NCI-H82 (cell line): Measurements from ENCODE around the gene TTBK1.
A peak's percentile ranks its signal among the peaks of the same experiment; 100 is the strongest.

Experiments
- DNase-seq: peaks from one replicate; lab custom pipeline; 2025; lab: John Stamatoyannopoulos, UW

TTBK1 gene

GRCh38 chr6:43304882-43305281, 61.6 kb downstream of the TTBK1 start:
- no peak for DNase-seq

DNA sequence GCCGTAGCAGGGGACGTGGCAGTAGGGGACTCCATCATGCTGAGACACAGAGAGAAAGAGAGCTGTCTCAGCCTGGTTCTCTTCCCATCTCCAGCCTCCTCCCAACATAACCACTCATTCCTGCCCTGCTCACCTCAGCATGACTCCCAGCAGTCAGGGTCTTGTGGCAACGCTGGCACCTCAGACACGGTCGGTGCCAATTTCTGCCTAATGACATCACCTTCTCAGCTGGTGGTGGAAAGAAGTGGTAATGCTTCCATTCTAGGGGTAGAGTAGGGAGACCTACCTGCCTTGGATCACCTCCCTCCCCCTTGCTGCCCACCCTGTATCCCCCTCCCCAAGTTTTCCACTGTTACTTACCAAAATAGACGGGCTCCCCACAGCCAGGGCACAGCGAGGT, 62.8 kb downstream of the TTBK1 start:
- no peak for DNase-seq

DNA sequence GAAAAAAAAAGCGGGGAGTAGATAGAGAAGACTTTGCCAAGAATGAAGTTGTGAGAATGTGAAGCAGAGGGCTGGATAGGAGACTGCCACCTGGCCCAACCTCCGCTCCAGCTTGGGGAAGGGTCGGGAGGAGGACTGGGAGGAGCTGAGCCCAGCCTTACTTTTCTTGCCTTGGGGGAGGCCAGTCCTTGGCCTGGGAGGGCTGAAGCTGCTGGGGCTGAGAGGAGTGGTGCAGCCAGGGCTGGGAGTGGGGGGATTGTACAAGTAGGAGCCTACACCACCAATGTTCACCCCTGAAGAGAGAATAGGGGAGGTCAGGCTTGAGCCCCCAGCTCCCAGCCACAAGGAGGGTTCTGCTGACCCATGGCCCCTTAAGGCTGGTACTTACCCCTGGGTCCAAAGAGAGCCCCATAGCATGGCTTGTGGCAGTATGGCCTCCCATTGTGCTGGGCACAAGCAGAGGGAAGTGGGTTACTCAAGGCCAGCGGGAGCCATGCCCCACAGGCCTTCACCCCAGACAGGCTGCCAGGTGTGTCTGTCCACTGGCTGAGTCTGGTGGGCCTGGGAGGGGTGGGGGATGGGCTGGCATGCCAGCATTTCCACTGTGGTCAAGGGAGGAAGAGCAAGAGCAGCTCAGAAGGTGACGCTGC, 64.3 kb downstream of the TTBK1 start:
- no peak for DNase-seq

DNA sequence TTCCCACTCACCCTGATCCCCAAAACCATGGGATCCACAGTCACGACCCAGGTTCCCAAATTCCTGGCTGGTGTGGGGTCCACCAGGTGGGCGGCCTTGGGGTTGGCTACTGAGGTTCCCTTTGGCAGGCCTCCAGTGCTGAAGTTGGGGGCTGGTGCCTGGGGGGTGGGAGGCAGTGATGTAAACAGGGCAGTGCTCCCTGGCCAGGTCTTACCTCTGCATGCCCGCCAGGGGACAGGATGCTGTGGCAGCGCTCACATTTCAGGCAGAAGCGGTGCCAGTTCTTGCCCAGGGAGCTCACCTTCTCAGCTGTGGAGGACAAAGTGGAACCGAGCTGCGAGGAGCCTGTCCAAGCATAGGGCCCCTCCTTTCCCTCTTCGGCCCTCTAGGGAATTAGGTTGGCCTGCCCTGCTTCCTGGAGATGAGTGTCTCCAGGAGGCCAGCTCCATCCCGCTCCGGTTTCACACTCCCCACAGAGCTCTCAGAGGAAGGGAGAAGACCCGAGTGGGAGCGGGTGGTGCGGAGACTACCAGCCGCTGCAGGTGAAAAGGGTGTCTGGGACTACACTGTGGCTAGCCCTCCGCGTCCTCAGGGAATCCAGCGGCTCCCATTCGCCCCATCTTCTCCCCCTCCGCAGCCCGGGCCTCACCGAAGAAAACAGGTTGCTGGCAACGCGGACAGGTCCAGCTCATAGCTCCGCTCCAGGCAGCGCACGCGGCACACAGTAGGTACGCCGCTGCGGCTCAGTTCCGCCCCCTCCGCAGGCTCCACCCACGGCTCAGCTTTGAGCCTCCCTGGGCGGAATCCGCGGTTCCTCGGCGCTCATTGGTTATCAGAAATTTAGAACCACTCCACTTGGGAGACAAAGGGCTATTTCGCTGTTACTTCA, 65.1 kb downstream of the TTBK1 start, which contains the start of gene CRIP3:
Gene CRIP3, minus strand, starts transcription at position 726 of the 889 bp plus-strand sequence. Its CDS starts 34 bp downstream, at position 692.
- DNase-seq, result peak; percentile 51

- no peak for DNase-seq
These were observed 65.8 kb downstream of the TTBK1 start for GRCh38 chr6:43308990-43309477.

- no peak for DNase-seq
These were observed 66.9 kb downstream of the TTBK1 start for GRCh38 chr6:43310134-43310533.

- DNase-seq, result no peak
These were observed 67.3 kb downstream of the TTBK1 start for GRCh38 chr6:43310624-43311023.

- DNase-seq, result no peak
These were observed 68.4 kb downstream of the TTBK1 start for GRCh38 chr6:43311666-43312065.

DNA sequence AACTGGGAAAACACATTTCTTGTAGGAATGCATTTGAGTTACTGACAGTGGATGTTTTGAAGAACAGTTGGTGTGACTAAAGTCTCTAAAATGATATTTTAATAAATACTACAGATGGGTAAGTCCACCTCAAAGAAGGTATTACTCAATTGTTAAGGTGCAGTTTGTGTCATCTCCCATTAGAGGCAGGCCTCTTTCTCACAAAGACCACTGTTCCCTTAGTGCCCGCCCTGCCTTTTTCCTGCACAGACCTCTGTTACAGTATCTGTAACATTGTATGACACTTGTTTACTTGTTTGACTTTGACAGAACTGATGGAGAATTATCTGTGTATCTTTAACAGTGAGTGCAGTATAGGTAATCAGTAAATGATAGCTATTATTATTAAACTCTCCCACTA, 70.5 kb downstream of the TTBK1 start:
- no peak for DNase-seq

DNA sequence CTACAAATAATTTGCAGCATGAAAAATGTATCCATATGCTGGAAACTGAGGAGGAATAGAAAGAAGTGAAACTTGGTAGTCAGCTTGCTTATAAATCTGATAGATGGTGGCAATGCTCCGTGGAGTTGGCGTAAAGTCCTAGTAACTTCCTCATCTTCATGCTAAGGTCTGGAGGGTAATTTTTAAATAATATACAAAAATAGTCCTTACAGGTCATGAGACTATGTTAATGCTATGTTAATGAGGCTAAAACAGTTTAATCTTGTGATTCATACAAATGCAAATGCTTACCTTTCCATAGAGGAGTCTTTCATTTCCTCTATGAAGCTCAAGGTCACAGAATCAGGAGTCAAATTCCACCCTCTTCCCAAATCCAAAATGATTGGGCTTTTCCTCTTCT, 74.7 kb downstream of the TTBK1 start:
- no peak for DNase-seq

DNA sequence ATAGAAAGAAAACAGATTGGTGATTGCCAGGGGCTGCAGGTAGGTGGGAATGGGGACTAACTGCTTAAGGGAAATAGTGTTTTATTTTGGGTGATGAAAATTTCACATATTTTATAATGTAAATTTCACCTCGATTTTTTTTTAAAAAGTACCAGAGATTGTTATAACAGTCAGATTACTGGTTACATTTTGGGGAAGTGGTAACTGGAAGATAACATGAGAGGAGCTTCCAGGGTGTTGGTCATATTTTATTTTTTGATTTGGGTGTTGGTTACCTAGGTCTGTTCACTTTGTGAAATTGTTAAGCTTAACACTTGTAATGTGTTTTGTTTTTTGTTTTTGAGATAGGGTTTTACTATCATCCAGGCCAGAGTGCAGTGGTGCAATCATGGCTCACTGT, 82.6 kb downstream of the TTBK1 start:
- no peak for DNase-seq

- no peak for DNase-seq
These were observed 85.2 kb downstream of the TTBK1 start for GRCh38 chr6:43328528-43328927.

- no peak for DNase-seq
These were observed 88.2 kb downstream of the TTBK1 start for GRCh38 chr6:43331470-43331869.

DNA sequence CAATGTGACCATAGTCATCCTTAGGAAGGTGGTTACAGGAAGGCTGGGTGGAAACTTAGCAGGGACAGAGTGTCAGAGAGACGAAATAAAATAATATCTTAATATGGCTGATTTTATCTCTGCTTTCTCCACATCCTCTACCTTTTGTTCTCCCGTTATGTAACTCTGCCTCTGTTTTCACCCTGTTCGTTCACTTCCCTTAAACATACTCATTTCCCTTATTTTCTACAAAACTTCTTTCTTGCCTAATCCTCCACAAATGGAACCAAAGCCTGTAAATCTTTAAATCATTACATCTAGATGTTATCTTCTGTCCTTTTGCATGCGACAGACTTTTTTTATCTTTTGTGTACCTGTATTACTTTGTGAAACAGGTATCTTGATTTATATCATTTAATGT, 88.6 kb downstream of the TTBK1 start:
- no peak for DNase-seq

DNA sequence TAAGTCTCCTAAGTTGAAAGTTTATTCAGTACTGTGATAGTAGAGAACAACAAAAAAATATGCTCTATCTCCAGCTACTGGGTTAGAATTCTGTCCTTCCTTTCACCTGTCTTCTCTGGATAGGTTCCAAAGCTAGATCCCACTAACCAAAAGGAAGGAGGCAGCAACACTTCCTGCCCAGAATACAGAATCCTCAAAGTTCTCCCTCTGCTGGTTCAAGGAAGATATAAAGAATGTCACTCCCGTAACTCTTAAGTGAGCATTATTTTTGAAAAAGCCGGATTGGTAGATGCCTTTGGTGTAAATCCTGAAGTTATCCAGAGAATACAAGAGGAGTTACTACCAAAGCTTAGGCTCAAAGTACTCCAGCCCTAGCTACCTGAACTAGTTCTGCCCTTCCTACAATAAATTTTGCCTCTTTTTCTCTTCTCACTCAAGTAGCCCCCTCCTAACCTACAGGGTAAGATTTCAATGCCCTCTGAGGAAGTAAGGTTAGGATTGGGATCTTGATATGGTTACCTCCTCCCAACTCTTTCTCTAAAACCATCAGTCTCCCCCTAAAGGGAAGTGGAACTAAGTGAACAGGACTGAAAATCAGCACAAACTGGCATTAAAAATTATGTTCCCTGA, 91.3 kb downstream of the TTBK1 start:
- DNase-seq, result peak; percentile 82

DNA sequence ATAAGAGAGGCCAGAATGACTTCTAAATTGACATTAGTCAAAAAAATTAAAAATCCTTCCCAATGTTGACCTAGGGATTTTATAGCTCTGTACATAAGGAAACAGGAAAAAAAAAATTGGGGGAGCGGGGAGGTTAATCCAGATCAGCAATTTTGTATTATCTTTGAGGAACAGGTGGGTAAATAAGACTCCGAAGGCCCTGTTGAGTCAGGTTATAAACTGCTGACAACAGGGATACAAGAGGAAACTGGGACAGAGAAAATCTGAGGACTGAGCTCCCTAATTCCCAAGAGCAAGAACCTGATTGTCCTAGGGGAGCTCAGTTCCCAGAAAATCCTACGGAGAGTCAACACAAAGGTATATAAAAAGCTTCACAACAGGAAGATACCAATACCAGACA, 92.2 kb downstream of the TTBK1 start:
- no peak for DNase-seq

DNA sequence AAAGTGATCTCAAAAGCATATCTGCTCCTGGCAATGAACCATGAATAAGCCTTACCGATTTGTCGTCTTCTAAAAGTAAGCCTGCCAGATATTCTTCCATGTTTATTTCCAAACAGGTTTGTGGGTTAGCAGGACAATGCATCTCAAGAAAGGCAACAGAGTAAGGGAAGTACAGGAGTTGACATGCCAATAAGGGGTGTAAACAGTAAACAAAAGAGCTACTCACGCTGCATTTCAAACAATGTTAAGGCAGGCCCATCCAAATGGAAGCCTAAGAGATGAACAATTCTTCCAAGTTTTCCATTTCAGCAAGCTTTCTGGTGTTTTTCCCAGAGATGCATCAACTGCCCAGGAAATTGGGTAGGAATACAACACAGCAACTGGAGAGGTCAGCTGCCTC, 93.1 kb downstream of the TTBK1 start:
- no peak for DNase-seq
